Loucy (cell line): ENCODE results near the gene DUSP3.

ENCODE experiments used
- H2AFZ ChIP-seq: fragments of 200-600 bp; sonication (generic); 2 replicates; pipeline ENCODE4 v1.6.0; 2016; ENCODE audit warnings: antibody characterized with exemption, mild to moderate bottlenecking, low read length, moderate library complexity
- H3F3A ChIP-seq: fragments of 200-600 bp; 2 replicates; pipeline ENCODE4 v1.6.0; 2016; ENCODE audit warnings: antibody characterized with exemption, low read depth, mild to moderate bottlenecking
- H3K27me3 ChIP-seq: fragments of 200-600 bp; sonication (generic); 2 replicates; pipeline ENCODE4 v1.6.1; 2014; ENCODE audit warnings: low read length, mild to moderate bottlenecking; ENCODE audit not compliant: insufficient read depth, poor library complexity, severe bottlenecking
- H3K36me3 ChIP-seq: fragments of 200-600 bp; sonication (generic); 2 replicates; pipeline ENCODE4 v1.6.1; 2016; ENCODE audit warnings: low read length; ENCODE audit not compliant: insufficient read depth
- H3K4me1 ChIP-seq: fragments of 200-600 bp; sonication (generic); 2 replicates; pipeline ENCODE4 v1.5.1; 2014; ENCODE audit warnings: low read length, mild to moderate bottlenecking; ENCODE audit not compliant: insufficient read depth, poor library complexity, severe bottlenecking
- H3K4me2 ChIP-seq: fragments of 200-600 bp; sonication (generic); 2 replicates; pipeline ENCODE4 v1.6.0; 2014; ENCODE audit warnings: antibody characterized with exemption, low read length, low read depth, mild to moderate bottlenecking; ENCODE audit not compliant: poor library complexity, severe bottlenecking
- H3K4me3 ChIP-seq: fragments of 200-600 bp; sonication (generic); 2 replicates; pipeline ENCODE4 v1.5.1; 2014; ENCODE audit warnings: low read length, mild to moderate bottlenecking, mixed read lengths; ENCODE audit not compliant: poor library complexity, severe bottlenecking
- H3K79me2 ChIP-seq: fragments of 200-600 bp; sonication (generic); 2 replicates; pipeline ENCODE4 v1.6.1; 2014; ENCODE audit warnings: low read length; ENCODE audit not compliant: insufficient read depth
- H3K9ac ChIP-seq: fragments of 200-600 bp; sonication (generic); 2 replicates; pipeline ENCODE4 v1.6.0; 2014; ENCODE audit warnings: mild to moderate bottlenecking, low read depth, low read length, moderate library complexity; ENCODE audit not compliant: poor library complexity, severe bottlenecking
- H3K9me2 ChIP-seq: fragments of 200-600 bp; sonication (generic); replicated peaks from 2 replicates; pipeline ENCODE4 v1.6.1; 2016; ENCODE audit warnings: low read depth, low read length, mixed read lengths
- H3K9me3 ChIP-seq: fragments of 200-600 bp; sonication (generic); 2 replicates; pipeline ENCODE4 v1.6.1; 2014; ENCODE audit warnings: mild to moderate bottlenecking, antibody characterized with exemption, low read length, low read depth; ENCODE audit not compliant: insufficient read depth
- H4K20me1 ChIP-seq: fragments of 200-600 bp; sonication (generic); 2 replicates; pipeline ENCODE4 v1.6.0; 2014; ENCODE audit warnings: antibody characterized with exemption, low read length, mild to moderate bottlenecking; ENCODE audit not compliant: insufficient read depth, poor library complexity, severe bottlenecking
- EZH2phosphoT487 ChIP-seq: fragments of 200-600 bp; IDR thresholded peaks from 2 replicates; pipeline ENCODE4 v1.6.1; 2018; ENCODE audit warnings: antibody characterized with exemption, mild to moderate bottlenecking, moderate library complexity, borderline replicate concordance
- TF ChIP-seq, protein P1 (sequence below): fragments of 200-600 bp; sonication (generic); conservative IDR thresholded peaks from 2 replicates; pipeline ENCODE4 v1.5.1; 2014; ENCODE audit warnings: mild to moderate bottlenecking, antibody characterized with exemption, low read length

Gene DUSP3

DNA sequence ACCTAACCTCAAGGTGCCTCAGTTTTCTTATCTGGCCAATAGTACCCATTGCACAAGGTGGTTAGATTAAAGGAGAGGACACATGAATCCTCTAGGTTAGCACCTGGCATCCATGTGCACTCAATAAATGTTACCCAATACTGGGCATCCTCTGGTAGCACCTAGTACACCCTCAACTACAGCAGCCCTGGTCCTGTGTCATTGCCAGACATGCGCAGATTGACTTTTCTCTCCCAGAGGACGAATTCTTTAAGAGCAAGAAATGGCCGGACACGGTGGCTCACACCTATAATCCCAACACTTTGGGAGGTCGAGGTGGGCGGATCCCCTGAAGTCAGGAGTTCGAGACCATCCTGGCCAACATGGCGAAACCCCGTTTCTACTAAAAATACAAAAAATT is 7.3 kb downstream of the DUSP3 start:
- no peak for TF ChIP-seq EZH2phosphoT487
- TF ChIP-seq, protein P1, sequence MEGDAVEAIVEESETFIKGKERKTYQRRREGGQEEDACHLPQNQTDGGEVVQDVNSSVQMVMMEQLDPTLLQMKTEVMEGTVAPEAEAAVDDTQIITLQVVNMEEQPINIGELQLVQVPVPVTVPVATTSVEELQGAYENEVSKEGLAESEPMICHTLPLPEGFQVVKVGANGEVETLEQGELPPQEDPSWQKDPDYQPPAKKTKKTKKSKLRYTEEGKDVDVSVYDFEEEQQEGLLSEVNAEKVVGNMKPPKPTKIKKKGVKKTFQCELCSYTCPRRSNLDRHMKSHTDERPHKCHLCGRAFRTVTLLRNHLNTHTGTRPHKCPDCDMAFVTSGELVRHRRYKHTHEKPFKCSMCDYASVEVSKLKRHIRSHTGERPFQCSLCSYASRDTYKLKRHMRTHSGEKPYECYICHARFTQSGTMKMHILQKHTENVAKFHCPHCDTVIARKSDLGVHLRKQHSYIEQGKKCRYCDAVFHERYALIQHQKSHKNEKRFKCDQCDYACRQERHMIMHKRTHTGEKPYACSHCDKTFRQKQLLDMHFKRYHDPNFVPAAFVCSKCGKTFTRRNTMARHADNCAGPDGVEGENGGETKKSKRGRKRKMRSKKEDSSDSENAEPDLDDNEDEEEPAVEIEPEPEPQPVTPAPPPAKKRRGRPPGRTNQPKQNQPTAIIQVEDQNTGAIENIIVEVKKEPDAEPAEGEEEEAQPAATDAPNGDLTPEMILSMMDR: no peak
- Histone ChIP-seq H3K36me3 (no peaks in the 10 kb centered on the region), H3F3A (no peaks in the 10 kb centered on the region), H3K9me3 (no peaks in the 10 kb centered on the region), H3K9me2 (no peaks in the 10 kb centered on the region), H3K4me3 (no peak overlapping the region), H3K4me2 (no peak overlapping the region), H3K27me3 (no peaks in the 10 kb centered on the region), H3K9ac (no peak overlapping the region), H2AFZ (no peak overlapping the region), H3K79me2 (no peaks in the 10 kb centered on the region), H4K20me1 (no peaks in the 10 kb centered on the region), H3K4me1 (no peaks in the 10 kb centered on the region)

- Histone ChIP-seq H3K9me2 (no peaks in the 10 kb centered on the region), H3K36me3 (no peaks in the 10 kb centered on the region), H2AFZ (no peak overlapping the region), H3K9ac (no peak overlapping the region), H3K9me3 (no peaks in the 10 kb centered on the region), H3F3A (no peaks in the 10 kb centered on the region), H3K79me2 (no peaks in the 10 kb centered on the region), H3K4me3 (no peak overlapping the region), H3K4me2 (no peak overlapping the region), H3K27me3 (no peaks in the 10 kb centered on the region), H3K4me1 (no peaks in the 10 kb centered on the region), H4K20me1 (no peaks in the 10 kb centered on the region)
- TF ChIP-seq EZH2phosphoT487: no peak
- TF ChIP-seq, protein P1: no peak
Measured at GRCh38 chr17:43770957-43771356, 7.8 kb downstream of the DUSP3 start.

DNA sequence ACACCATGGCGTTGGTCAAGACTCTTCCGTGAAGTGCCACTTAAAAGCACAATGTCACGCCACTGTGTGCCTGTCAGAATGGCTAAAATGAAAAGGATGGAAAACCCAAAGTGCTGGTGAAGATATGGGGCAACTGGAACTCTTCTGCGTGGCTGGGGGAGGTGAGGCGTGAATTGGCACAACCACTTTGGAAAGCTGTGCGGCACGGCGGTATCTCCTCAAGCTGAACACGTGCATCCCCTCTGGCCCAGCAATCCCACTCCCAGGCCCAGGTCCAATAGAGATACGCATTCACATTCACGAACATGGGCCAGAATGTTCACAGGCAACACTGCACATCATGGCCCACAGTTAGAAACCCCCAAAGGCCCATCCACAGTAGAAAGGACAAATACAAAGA is 8.9 kb downstream of the DUSP3 start:
- Histone ChIP-seq H3K36me3 (no peaks in the 10 kb centered on the region), H2AFZ (no peak overlapping the region), H4K20me1 (no peaks in the 10 kb centered on the region), H3K4me2 (no peak overlapping the region), H3K9me3 (no peaks in the 10 kb centered on the region), H3K9ac (no peak overlapping the region), H3K79me2 (no peaks in the 10 kb centered on the region), H3K4me3 (no peak overlapping the region), H3K9me2 (no peaks in the 10 kb centered on the region), H3K4me1 (no peaks in the 10 kb centered on the region), H3K27me3 (no peaks in the 10 kb centered on the region), H3F3A (no peaks in the 10 kb centered on the region)
- TF ChIP-seq, protein P1: no peak
- TF ChIP-seq EZH2phosphoT487: no peak
